Measurements from ENCODE around the gene ARHGEF3. TPM values are rescaled to one million over a fixed set of nuclear protein-coding genes. Genes with fewer than 3 reads are reported as not detected.

Gene ARHGEF3
- total RNA-seq, 1 donor = 38.0 TPM

- Histone ChIP-seq H3K9me3 (ENCODE audit: low read depth, low read length) (no peaks in the 10 kb centered on the region), H3K27me3 (ENCODE audit: insufficient read depth, low read length) (no peaks in the 10 kb centered on the region), H3K4me1 (ENCODE audit: insufficient read depth, low read length) (peaks cover 88% of the 10 kb centered on the region), H3K4me3 (ENCODE audit: low read length) (no peak overlapping the region)
These were observed 11.5 kb downstream of the ARHGEF3 start for GRCh38 chr3:56790016-56790821.

GRCh38 chr3:56789076-56789475, 12.7 kb downstream of the ARHGEF3 start:
- Histone ChIP-seq H3K9me3 (ENCODE audit: low read depth, low read length) (no peaks in the 10 kb centered on the region), H3K4me1 (ENCODE audit: insufficient read depth, low read length) (peaks cover 90% of the 10 kb centered on the region), H3K27me3 (ENCODE audit: insufficient read depth, low read length) (no peaks in the 10 kb centered on the region), H3K4me3 (ENCODE audit: low read length) (no peak overlapping the region)

GRCh38 chr3:56788521-56788920, 13.2 kb downstream of the ARHGEF3 start:
- Histone ChIP-seq H3K4me3 (ENCODE audit: low read length) (no peak overlapping the region), H3K27me3 (ENCODE audit: insufficient read depth, low read length) (no peaks in the 10 kb centered on the region), H3K4me1 (ENCODE audit: insufficient read depth, low read length) (peaks cover 93% of the 10 kb centered on the region), H3K9me3 (ENCODE audit: low read depth, low read length) (no peaks in the 10 kb centered on the region)

- Histone ChIP-seq H3K4me3 (ENCODE audit: low read length) (no peak overlapping the region), H3K9me3 (ENCODE audit: low read depth, low read length) (no peaks in the 10 kb centered on the region), H3K27me3 (ENCODE audit: insufficient read depth, low read length) (no peaks in the 10 kb centered on the region), H3K4me1 (ENCODE audit: insufficient read depth, low read length) (peaks cover 98% of the 10 kb centered on the region)
These were observed 13.9 kb downstream of the ARHGEF3 start for GRCh38 chr3:56787784-56788256.

- Histone ChIP-seq H3K9me3 (ENCODE audit: low read depth, low read length) (no peaks in the 10 kb centered on the region), H3K27me3 (ENCODE audit: insufficient read depth, low read length) (no peaks in the 10 kb centered on the region), H3K4me3 (ENCODE audit: low read length) (no peak overlapping the region), H3K4me1 (ENCODE audit: insufficient read depth, low read length) (peaks cover 98% of the 10 kb centered on the region)
These were observed 14.4 kb downstream of the ARHGEF3 start for GRCh38 chr3:56787258-56787775.

- H3K4me1 ChIP-seq (ENCODE audit: insufficient read depth, low read length) = peaks cover 96% of the 10 kb centered on the region
- no peak overlapping the region for H3K4me3 ChIP-seq (ENCODE audit: low read length)
- no peaks in the 10 kb centered on the region for H3K27me3 ChIP-seq (ENCODE audit: insufficient read depth, low read length)
- H3K9me3 ChIP-seq (ENCODE audit: low read depth, low read length) = no peaks in the 10 kb centered on the region
These were observed 16.2 kb downstream of the ARHGEF3 start for GRCh38 chr3:56785499-56785898.

- H3K9me3 ChIP-seq (ENCODE audit: low read depth, low read length) = no peaks in the 10 kb centered on the region
- no peak overlapping the region for H3K4me3 ChIP-seq (ENCODE audit: low read length)
- peaks cover 92% of the 10 kb centered on the region for H3K4me1 ChIP-seq (ENCODE audit: insufficient read depth, low read length)
- no peaks in the 10 kb centered on the region for H3K27me3 ChIP-seq (ENCODE audit: insufficient read depth, low read length)
These were observed 17.2 kb downstream of the ARHGEF3 start for GRCh38 chr3:56784448-56785001.

GRCh38 chr3:56783644-56784447, 17.9 kb downstream of the ARHGEF3 start:
- no peaks in the 10 kb centered on the region for H3K9me3 ChIP-seq (ENCODE audit: low read depth, low read length)
- no peak overlapping the region for H3K4me3 ChIP-seq (ENCODE audit: low read length)
- no peaks in the 10 kb centered on the region for H3K27me3 ChIP-seq (ENCODE audit: insufficient read depth, low read length)
- H3K4me1 ChIP-seq (ENCODE audit: insufficient read depth, low read length) = peaks cover 90% of the 10 kb centered on the region

GRCh38 chr3:56782906-56783305, 18.8 kb downstream of the ARHGEF3 start:
- H3K4me3 ChIP-seq (ENCODE audit: low read length) = no peak overlapping the region
- peaks cover 90% of the 10 kb centered on the region for H3K4me1 ChIP-seq (ENCODE audit: insufficient read depth, low read length)
- no peaks in the 10 kb centered on the region for H3K27me3 ChIP-seq (ENCODE audit: insufficient read depth, low read length)
- no peaks in the 10 kb centered on the region for H3K9me3 ChIP-seq (ENCODE audit: low read depth, low read length)

GRCh38 chr3:56782215-56782614, 19.5 kb downstream of the ARHGEF3 start:
- H3K4me1 ChIP-seq (ENCODE audit: insufficient read depth, low read length) = peaks cover 89% of the 10 kb centered on the region
- H3K9me3 ChIP-seq (ENCODE audit: low read depth, low read length) = no peaks in the 10 kb centered on the region
- no peaks in the 10 kb centered on the region for H3K27me3 ChIP-seq (ENCODE audit: insufficient read depth, low read length)
- no peak overlapping the region for H3K4me3 ChIP-seq (ENCODE audit: low read length)

GRCh38 chr3:56781762-56782161, 20.0 kb downstream of the ARHGEF3 start:
- no peak overlapping the region for H3K4me3 ChIP-seq (ENCODE audit: low read length)
- H3K27me3 ChIP-seq (ENCODE audit: insufficient read depth, low read length) = no peaks in the 10 kb centered on the region
- H3K9me3 ChIP-seq (ENCODE audit: low read depth, low read length) = no peaks in the 10 kb centered on the region
- peaks cover 84% of the 10 kb centered on the region for H3K4me1 ChIP-seq (ENCODE audit: insufficient read depth, low read length)

- Histone ChIP-seq H3K4me1 (ENCODE audit: insufficient read depth, low read length) (peaks cover 81% of the 10 kb centered on the region), H3K9me3 (ENCODE audit: low read depth, low read length) (no peaks in the 10 kb centered on the region), H3K27me3 (ENCODE audit: insufficient read depth, low read length) (no peaks in the 10 kb centered on the region), H3K4me3 (ENCODE audit: low read length) (no peak overlapping the region)
These were observed 20.8 kb downstream of the ARHGEF3 start for GRCh38 chr3:56780936-56781335.

GRCh38 chr3:56778893-56779292, 22.9 kb downstream of the ARHGEF3 start:
- H3K4me1 ChIP-seq (ENCODE audit: insufficient read depth, low read length) = peaks cover 81% of the 10 kb centered on the region
- H3K9me3 ChIP-seq (ENCODE audit: low read depth, low read length) = no peaks in the 10 kb centered on the region
- no peak overlapping the region for H3K4me3 ChIP-seq (ENCODE audit: low read length)
- H3K27me3 ChIP-seq (ENCODE audit: insufficient read depth, low read length) = no peaks in the 10 kb centered on the region

- Histone ChIP-seq H3K9me3 (ENCODE audit: low read depth, low read length) (no peaks in the 10 kb centered on the region), H3K4me1 (ENCODE audit: insufficient read depth, low read length) (peaks cover 69% of the 10 kb centered on the region), H3K27me3 (ENCODE audit: insufficient read depth, low read length) (no peaks in the 10 kb centered on the region), H3K4me3 (ENCODE audit: low read length) (no peak overlapping the region)
These were observed 25.2 kb downstream of the ARHGEF3 start for GRCh38 chr3:56776556-56776950.
